ENCODE data around the gene TRAF3IP1.
"Not testable (repeated sequence)": the region's sequence is repeated elsewhere in the genome, so short reads cannot be mapped to it uniquely, and the experiment has no call there.

TRAF3IP1 gene

DNA sequence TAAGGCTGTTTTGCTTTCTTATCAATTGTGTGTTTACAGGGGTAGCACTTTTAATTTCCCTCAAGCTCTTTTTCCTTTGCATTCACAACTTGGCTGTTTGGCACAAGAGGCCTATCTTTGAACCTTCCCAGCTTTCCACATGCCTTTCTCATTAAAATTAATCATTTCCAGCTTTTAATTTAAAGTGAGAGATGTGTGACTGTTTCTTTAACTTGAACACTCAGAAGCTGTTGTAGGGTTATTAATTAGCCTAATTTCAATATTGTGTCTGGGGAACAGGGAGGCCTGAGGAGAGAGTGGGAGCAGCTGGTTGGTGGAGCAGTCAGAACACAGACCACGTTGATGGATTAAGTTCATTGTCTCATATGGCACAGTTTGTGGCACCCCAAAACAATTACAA, 111.1 kb downstream of the TRAF3IP1 start:
- no peak for DNase-seq

DNA sequence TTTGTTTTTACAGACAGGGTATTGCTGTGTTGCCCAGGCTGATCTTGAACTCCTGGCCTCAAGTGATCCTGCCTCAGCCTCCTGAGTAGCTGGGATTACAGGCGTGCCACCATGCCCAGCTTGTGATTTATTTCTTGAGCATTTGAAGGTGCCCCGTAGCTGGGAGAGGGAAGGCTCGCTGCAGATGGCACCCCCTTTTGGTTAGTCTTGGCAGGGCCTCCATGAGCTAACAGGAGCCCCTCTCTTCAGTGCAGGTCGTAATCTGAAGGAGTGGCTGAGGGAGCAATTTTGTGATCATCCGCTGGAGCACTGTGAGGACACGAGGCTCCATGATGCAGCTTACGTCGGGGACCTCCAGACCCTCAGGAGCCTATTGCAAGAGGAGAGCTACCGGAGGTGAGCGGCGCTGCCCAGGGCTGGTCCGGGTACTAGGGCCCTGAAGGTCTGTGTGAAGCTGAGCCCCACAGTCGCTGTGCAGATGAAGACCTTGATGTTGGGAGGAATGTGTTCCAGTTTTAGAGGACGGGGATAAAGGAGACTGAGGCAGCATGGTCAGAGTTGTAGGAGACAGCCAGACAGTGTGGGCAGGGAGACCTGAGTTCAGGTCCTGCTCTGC, 113.1 kb downstream of the TRAF3IP1 start:
- DNase-seq, result no peak

DNA sequence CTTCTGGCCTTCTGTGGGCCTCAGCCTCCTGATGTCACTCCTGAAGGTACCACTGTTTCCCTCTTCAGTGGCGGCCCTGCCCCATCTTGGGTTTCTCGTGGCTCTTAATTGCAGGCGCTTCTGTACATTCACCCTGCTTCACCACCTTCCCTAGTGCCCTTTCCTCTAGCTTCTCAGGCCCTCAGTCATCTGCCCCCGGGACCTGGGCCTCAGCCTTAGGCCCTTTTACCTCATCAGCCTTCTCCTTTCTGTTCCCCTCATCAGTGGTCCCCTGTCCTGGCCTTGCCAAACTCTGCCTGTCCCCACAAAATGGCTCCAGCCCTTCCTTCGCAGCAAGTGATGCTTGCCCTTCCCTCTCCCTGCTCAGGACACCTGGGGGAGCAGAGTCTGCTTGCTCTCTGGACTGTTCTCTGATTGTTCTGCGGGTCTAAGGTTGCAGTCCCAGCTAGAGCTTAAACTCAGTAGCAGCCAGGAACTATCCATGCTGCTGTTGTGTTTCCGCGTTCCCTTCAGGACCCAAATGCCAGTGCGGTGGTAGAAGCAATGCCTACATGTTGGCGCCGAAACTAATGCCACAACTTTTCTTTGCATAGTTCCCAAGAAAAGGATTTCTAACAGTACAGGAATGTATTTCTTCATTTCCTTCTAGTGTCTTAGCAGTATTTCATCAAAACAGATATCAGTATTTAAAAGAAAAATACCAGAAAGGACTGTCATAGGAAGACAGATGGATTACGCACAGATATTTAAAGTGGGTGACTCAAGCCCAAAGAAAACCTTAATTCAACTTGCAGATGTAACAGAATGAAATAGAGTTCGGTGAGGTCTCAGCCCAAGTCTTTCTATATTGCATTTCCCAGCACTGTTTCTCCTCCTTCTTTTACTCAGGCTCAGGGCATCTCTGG, 113.9 kb downstream of the TRAF3IP1 start:
- DNase-seq, result peak; percentile 91

- DNase-seq, result no peak
These were observed 114.8 kb downstream of the TRAF3IP1 start for GRCh38 chr2:238434846-238435751.

DNA sequence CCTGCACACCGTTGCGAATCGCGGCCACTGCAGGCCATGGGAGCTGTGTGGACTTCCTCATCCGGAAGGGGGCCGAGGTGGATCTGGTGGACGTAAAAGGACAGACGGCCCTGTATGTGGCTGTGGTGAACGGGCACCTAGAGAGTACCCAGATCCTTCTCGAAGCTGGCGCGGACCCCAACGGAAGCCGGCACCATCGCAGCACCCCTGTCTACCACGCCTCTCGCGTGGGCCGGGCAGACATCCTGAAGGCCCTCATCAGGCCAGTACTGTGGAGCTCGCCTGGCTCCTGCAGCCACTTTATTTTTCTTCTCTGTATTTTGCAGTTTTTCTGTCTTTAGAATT, 115.4 kb downstream of the TRAF3IP1 start:
- DNase-seq, result no peak

DNA sequence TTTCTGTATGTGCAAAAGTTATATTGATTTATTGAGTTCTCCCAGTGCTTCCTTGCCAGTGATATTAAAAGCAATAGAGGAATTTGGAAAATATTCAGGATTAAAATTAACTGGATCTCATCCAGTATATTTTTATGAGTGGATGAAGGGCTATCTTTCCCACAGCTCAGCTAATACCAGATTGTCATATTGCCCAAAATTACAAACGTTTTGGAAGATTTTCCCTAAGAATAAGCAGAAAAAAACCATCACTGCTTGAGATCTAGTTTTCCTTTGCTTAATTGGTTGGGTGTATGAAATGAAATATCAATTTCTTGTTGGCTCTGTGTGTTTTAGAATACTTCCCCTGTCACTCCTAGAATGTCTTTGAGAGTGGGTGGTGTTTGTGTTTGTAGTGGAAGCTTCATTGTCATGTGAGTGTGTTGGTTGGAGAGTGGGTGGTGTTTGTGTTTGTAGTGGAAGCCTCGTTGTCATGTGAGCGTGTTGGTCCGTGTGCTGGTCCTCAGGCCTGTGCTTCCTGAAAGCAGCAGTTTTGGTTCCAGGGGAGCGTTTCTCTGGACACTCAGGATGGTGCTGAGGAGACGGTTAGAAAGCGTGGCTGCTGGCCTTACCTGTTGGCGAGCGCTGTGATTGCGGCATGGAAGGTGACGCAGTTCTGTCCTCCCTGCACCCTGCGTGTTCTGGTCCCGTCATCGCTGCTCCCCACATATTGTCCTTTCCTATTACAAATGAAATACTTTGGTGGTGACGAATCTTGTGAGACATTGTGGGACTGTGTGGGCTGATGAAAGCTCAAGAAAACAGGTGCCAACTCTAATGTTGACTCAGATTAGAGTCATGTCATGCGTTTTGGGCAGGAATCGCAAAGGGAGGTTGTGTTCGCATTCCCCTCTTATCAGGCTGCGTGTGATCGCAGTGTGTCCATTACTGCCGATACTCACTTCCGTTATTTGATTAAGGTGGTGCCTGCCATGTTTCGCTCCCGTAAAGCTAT, 118.8 kb downstream of the TRAF3IP1 start:
- DNase-seq, result peak; percentile 75

DNA sequence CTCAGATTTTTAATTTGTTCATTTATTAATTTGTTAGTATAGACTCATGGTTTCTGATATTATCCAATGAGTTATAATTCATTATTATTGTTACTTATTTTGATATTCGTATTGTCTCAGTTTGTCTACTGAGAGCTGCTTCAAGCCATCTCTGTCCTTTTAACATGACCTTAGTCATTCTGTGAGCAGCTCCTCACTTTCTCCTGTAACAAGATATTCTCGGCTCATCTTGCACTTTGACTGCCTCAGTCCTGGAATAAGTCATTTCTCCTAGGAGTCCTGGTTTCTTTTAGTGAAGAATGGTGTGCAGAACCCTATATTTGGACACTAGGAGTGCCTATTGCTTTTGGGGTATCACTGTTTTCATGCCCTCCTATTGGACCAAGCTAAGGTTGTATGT, 119.6 kb downstream of the TRAF3IP1 start:
- DNase-seq, result no peak

DNA sequence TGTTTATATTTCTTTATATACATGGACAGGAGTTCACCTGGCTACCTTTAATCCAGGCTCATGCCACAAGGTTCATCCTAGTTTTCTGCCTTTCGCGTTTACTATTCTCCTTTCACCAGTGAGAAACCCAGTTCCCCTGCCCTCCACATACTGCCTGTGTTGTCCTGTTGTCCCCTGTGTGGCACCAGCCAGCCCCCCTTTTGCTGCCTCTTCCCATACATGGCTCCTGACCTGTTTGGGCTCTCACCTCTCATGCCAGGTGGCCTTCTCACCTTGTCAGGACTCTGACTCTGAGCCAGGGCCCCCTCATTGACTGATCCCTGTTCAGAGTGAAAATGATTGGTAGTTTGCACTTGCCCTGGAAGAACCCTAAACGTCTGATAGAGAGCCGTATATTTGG, 120.0 kb downstream of the TRAF3IP1 start:
- DNase-seq, result no peak

- no peak for DNase-seq
These were observed 120.4 kb downstream of the TRAF3IP1 start for GRCh38 chr2:238440767-238441166.

DNA sequence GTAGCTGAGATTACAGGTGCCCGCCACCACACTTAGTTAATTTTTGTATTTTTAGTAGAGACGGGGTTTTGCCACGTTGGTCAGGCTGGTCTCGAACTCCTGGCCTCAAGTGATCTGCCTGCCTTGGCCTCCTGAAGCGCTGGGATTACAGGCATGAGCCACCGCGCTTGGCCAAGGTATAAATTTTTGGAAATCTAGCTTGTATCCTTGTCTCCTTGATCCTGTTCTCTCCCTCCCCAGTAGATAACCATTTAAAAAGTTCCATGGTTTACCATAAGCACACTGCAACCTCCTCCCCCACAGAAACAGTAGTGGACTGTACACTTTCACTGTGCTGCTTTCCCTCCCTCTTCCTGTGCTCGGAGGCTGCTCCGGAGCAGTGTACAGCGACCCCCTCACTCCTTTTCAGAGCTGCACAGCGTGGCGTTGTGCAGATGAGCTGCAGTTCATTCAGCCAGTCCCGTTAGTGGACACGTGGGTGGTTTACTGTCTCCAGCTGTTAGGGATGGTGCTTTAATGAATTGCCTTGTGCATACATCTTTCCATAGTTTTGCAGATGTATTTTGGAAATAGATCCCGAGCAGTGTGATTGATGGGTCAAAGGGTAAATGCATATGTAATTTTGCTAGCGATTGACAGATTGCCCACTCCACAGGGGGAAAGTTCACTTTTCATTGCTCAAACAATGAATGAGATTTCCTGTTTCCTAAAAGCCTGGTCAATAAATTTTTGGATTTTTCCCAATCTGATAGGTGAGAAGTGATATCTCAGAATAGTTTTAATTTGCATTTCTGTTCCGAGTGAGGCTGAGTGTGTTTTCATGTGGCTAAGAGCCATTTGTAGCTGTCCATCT, 121.2 kb downstream of the TRAF3IP1 start:
- no peak for DNase-seq

DNA sequence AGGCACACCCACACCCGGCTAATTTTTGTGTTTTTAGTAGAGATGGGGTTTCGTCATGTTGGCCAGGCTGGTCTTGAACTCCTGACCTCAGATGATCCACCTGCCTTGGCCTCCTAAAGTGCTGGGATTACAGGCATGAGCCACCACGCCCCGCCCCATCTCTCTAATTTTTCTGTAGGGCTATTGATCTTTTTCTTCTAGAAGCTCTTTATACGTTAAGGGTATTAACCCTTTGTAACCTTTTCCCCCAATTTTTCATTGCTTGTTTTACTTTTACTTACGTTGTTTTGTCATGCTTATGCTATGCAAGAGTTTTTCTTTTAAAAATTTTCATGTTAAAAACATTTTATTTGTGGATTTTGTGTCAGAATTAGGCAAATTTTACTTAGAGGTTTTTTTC, 121.9 kb downstream of the TRAF3IP1 start:
- not testable (repeated sequence) for DNase-seq

- no peak for DNase-seq
These were observed 123.9 kb downstream of the TRAF3IP1 start for GRCh38 chr2:238444242-238444641.

GRCh38 chr2:238445409-238446190, 125.3 kb downstream of the TRAF3IP1 start:
- DNase-seq, result no peak

GRCh38 chr2:238446371-238446770, 126.1 kb downstream of the TRAF3IP1 start:
- DNase-seq, result no peak

DNA sequence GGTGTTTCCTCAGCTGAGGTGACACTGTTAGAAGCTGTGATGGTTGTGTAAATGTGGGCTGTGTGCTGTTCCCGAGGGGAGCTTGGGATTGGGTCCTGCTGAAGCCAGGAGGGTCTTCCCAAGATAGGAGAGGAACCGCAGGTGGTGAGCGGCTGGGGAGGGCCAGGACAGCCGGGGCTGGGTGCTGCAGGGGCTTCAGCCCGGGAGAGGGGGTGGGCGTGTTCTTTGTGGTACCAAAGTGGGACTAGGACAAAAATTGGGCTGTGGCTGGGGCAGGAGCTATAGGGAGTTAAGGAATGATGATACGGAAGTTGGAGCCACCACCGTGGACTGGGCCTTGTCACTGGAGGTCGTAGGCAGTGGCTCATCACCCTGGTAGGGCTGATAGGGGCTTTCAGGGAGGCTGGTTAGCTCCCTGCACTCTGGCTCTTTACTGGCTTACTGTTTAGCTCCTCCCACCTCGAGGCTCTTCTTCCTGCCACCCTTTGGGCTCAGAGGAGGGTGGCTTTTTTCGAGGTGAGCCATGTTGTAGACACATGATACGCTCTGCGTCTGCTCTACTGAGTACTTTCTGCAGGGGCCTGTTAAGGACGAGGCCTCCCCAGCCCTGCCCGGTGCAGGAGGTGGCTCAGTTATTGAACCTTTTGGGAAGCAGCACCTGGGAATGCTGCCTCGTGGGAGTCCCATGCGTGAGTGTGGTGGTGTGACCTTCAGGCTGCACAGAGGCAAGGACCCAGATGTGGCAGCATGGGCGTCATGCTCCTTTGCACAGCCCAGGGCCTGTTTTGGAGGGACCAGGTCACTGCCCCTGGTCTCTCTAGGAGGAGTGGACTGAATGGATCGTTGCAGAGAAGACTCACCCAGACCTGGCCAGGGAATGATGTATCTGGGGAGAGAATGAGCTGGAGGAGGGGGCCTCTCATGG, 128.0 kb downstream of the TRAF3IP1 start:
- DNase-seq, result no peak

GRCh38 chr2:238449241-238449640, 128.9 kb downstream of the TRAF3IP1 start:
- no peak for DNase-seq

DNA sequence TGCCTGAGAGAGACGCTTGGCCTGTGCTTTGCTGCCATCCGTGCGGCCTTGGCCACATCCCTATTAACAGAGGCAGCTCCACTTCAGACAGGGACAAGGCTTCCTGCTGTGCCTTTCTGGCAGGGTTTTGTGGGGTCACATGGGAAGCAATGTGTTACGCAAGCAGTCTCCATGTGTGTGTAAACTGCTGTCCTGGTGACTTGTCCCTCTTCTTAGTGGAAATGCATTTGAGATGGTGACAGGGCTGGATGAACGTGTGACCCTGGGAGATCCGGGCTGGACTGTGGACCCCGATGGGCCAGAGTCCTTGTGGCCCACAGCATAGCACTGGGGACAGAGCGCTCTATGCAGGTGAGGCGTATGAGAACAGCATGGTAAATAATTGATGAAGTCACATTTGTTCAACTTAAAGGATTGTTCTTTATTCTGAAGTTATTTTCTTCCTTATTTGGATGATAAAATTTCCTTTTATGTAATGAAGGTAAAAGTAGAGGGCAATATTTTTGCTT, 129.6 kb downstream of the TRAF3IP1 start:
- DNase-seq, result peak; percentile 55

GRCh38 chr2:238450440-238450861, 130.1 kb downstream of the TRAF3IP1 start:
- no peak for DNase-seq
